A549 treated with DMSO at 1 μM for 4 hours (cell line): ENCODE results near the gene TASP1. TPM values are rescaled to one million over a fixed set of nuclear protein-coding genes. Genes with fewer than 3 reads are reported as not detected.

Experiments
- total RNA-seq: library from RNA; stranded (reverse); fragments of 200-300 nt; extraction: Qiagen RNA extraction; gene quantifications from 5 replicates; pipeline ENCODE4 v1.2.3, GENCODE V29; 2022; ENCODE audit warnings: low read depth

The TASP1 gene, protein sequence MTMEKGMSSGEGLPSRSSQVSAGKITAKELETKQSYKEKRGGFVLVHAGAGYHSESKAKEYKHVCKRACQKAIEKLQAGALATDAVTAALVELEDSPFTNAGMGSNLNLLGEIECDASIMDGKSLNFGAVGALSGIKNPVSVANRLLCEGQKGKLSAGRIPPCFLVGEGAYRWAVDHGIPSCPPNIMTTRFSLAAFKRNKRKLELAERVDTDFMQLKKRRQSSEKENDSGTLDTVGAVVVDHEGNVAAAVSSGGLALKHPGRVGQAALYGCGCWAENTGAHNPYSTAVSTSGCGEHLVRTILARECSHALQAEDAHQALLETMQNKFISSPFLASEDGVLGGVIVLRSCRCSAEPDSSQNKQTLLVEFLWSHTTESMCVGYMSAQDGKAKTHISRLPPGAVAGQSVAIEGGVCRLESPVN
- total RNA-seq: 9.5 to 11.9 TPM (median 10.5 TPM) in 5 replicates

DNA sequence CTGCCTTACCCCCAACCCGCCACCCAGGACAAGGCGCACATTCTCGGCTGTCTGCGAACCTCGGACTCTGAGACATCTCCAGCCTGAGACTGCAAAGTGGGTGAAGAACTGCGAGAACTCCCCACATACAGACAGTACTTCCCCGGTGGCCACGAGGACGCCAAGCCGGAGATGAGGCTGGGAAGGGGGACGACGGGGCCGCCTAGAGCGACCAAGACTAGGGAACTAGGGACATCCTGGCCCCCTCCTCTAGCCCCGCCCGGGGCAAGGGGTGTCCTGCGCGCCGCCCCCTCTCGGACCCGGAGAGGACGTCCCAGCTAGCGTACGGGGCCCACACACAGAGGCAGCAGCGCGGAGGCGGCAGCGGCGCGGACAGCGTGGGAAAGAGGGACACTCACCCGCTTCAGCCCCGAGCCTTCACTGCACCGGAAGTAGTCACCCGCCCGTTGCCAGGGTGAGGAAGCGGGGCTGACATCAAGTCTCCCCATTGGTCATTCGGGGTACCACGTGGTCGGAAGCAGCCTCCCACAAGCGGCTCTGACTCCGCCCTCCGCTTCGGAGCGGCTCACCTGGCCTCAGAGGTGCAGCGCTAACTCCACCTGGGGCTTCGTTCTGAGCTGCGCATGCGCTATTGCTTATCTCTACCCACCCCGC lies at the start of gene TASP1:
TSS of gene TASP1 (minus strand) at position 437 of the 654 bp plus-strand sequence. CDS start 8,854 bp downstream, outside the sequence.

Other genes starting within 250 kb of the TASP1 start
- gene ESF1, start 146.0 kb upstream of the TASP1 start, total RNA-seq: 23.6 to 30.2 TPM (median 24.9 TPM) in 5 replicates
- gene NDUFAF5, start 146.1 kb upstream of the TASP1 start, total RNA-seq: 30.9 to 44.3 TPM (median 34.8 TPM) in 5 replicates